ENCODE measurements around the gene BFSP2. TPM values are rescaled to one million over a fixed set of nuclear protein-coding genes. Genes with fewer than 3 reads are reported as not detected.
"Not testable (repeated sequence)": the region's sequence is repeated elsewhere in the genome, so short reads cannot be mapped to it uniquely, and the experiment has no call there.

Gene BFSP2
- total RNA-seq, 1 donor from 2014 or later, result not detected

- no peaks in the 10 kb centered on the region for H3K36me3 ChIP-seq (ENCODE audit: control insufficient read depth, insufficient read depth, low read length)
- H3K27me3 ChIP-seq (ENCODE audit: control insufficient read depth, insufficient read depth, low read length), result no peaks in the 10 kb centered on the region
- TF ChIP-seq, protein P1, sequence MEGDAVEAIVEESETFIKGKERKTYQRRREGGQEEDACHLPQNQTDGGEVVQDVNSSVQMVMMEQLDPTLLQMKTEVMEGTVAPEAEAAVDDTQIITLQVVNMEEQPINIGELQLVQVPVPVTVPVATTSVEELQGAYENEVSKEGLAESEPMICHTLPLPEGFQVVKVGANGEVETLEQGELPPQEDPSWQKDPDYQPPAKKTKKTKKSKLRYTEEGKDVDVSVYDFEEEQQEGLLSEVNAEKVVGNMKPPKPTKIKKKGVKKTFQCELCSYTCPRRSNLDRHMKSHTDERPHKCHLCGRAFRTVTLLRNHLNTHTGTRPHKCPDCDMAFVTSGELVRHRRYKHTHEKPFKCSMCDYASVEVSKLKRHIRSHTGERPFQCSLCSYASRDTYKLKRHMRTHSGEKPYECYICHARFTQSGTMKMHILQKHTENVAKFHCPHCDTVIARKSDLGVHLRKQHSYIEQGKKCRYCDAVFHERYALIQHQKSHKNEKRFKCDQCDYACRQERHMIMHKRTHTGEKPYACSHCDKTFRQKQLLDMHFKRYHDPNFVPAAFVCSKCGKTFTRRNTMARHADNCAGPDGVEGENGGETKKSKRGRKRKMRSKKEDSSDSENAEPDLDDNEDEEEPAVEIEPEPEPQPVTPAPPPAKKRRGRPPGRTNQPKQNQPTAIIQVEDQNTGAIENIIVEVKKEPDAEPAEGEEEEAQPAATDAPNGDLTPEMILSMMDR (IDR thresholded peaks at IDR 0.05; ENCODE audit: insufficient read depth, low read length, poor library complexity, severe bottlenecking), result no peak
- no peak overlapping the region for H3K4me3 ChIP-seq (ENCODE audit: low read depth, low read length)
- DNase-seq (ENCODE audit: low read depth), result no peak
These were observed 80.2 kb downstream of the BFSP2 start for GRCh38 chr3:133479895-133480669.

DNA sequence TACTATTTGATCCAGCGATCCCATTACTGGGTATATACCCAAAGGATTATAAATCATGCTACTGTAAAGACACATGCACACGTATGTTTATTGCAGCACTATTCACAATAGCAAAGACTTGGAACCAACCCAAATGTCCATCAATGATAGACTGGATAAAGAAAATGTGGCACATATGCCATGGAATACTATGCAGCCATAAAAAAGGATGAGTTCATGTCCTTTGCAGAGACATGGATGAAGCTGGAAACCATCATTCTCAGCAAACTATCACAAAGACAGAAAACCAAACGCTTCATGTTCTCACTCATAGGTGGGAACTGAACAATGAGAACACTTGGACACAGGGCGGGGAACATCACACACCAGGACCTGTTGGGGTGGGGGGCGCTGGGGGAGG, 82.6 kb downstream of the BFSP2 start:
- not testable (repeated sequence) for H3K4me3 ChIP-seq (ENCODE audit: low read depth, low read length); DNase-seq (ENCODE audit: low read depth); H3K27me3 ChIP-seq (ENCODE audit: control insufficient read depth, insufficient read depth, low read length); H3K36me3 ChIP-seq (ENCODE audit: control insufficient read depth, insufficient read depth, low read length)

GRCh38 chr3:133486658-133487057, 86.8 kb downstream of the BFSP2 start:
- Histone ChIP-seq H3K36me3 (ENCODE audit: control insufficient read depth, insufficient read depth, low read length) (no peaks in the 10 kb centered on the region), H3K4me3 (ENCODE audit: low read depth, low read length) (no peak overlapping the region), H3K27me3 (ENCODE audit: control insufficient read depth, insufficient read depth, low read length) (no peaks in the 10 kb centered on the region)
- TF ChIP-seq, protein P1 (IDR thresholded peaks at IDR 0.05; ENCODE audit: insufficient read depth, low read length, poor library complexity, severe bottlenecking), result no peak
- DNase-seq (ENCODE audit: low read depth), result no peak

GRCh38 chr3:133487204-133487603, 87.3 kb downstream of the BFSP2 start:
- Histone ChIP-seq H3K36me3 (ENCODE audit: control insufficient read depth, insufficient read depth, low read length) (no peaks in the 10 kb centered on the region), H3K27me3 (ENCODE audit: control insufficient read depth, insufficient read depth, low read length) (no peaks in the 10 kb centered on the region), H3K4me3 (ENCODE audit: low read depth, low read length) (no peak overlapping the region)
- TF ChIP-seq, protein P1 (IDR thresholded peaks at IDR 0.05; ENCODE audit: insufficient read depth, low read length, poor library complexity, severe bottlenecking), result no peak
- no peak for DNase-seq (ENCODE audit: low read depth)

DNA sequence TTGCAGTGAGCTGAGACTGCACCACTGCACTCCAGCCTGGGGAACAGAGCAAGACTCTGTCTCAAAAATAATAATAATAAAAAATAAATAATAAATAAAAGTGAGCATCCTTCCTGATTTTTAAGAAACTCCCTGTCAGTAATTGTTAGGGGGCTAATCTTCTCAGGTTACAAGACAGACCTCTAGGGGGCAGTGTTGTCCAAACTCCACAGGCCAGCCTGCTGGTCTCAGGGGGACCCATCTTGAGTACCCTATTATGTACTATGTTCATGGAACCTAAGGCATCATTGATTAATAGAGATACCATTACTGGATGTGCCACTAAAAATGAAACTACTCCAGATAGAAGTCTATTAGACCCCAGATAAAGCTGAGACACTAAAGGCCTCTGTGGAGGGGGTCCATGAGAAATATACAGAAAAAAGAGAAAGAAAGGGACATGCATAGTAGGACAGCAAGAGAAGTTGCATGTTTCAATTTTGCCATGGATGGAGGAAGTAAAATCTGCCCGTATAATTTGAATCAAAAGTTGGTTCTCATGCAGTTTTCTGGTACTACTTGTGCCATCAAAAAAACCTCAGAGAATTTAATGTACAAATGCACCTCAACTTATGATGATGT, 88.2 kb downstream of the BFSP2 start:
- no peak overlapping the region for H3K4me3 ChIP-seq (ENCODE audit: low read depth, low read length)
- no peak for DNase-seq (ENCODE audit: low read depth)
- TF ChIP-seq, protein P1 (IDR thresholded peaks at IDR 0.05; ENCODE audit: insufficient read depth, low read length, poor library complexity, severe bottlenecking), result peak; percentile 41
- H3K27me3 ChIP-seq (ENCODE audit: control insufficient read depth, insufficient read depth, low read length), result no peaks in the 10 kb centered on the region
- H3K36me3 ChIP-seq (ENCODE audit: control insufficient read depth, insufficient read depth, low read length), result no peaks in the 10 kb centered on the region

DNA sequence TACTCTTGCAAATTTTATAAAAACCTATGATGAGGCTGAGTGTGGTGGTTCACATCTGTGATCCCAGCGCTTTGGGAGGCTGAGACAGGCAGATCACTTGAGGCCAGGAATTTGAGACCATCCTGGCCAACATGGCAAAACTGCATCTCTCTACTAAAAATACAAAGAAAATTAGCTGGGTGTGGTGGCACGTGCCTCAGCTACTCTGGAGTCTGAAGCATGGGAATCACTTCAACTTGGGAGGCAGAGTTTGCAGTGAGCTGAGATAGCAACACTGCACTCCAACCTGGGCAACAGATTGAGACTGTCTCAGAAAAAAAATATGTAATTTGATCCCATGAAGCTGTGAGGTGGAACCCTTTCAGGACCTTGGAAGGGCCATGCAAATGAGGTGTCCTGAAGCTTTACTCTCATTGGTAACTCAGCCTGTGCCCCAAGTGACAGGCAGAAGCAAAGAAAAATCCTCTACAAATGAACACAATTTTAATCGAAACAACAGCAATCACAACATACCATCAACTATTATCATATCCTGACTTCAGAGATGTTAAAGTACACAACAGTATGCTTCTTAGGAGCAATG, 89.0 kb downstream of the BFSP2 start:
- H3K4me3 ChIP-seq (ENCODE audit: low read depth, low read length), result no peak overlapping the region
- H3K36me3 ChIP-seq (ENCODE audit: control insufficient read depth, insufficient read depth, low read length), result no peaks in the 10 kb centered on the region
- TF ChIP-seq, protein P1 (IDR thresholded peaks at IDR 0.05; ENCODE audit: insufficient read depth, low read length, poor library complexity, severe bottlenecking), result no peak
- no peak for DNase-seq (ENCODE audit: low read depth)
- H3K27me3 ChIP-seq (ENCODE audit: control insufficient read depth, insufficient read depth, low read length), result no peaks in the 10 kb centered on the region
